GM12878 (cell line): ENCODE data around the gene PAK6. TPM values are rescaled to one million over a fixed set of nuclear protein-coding genes. Genes with fewer than 3 reads are reported as not detected.

ENCODE experiments used
- CBFB ChIP-seq: IDR thresholded peaks from 2 replicates; pipeline ENCODE4 v1.6.1; 2016; ENCODE audit warnings: antibody characterized with exemption, low read depth
- CBX3 ChIP-seq: fragments of 200-600 bp; sonication (generic); IDR thresholded peaks from 2 replicates; pipeline ENCODE4 v1.6.1; 2016; ENCODE audit warnings: low read depth, borderline replicate concordance
- CREM ChIP-seq: IDR thresholded peaks from 2 replicates; pipeline ENCODE4 v1.6.1; 2014; ENCODE audit warnings: antibody characterized with exemption, low read depth
- E2F4 ChIP-seq: IDR thresholded peaks from 2 replicates; pipeline ENCODE4 v1.6.1; 2012; ENCODE audit warnings: low read depth, low read length, improper control_type of control experiment
- E2F8 ChIP-seq: fragments of 450-650 bp; IDR thresholded peaks from 2 replicates; pipeline ENCODE4 v1.6.1; 2018; ENCODE audit warnings: mild to moderate bottlenecking, low read depth, moderate library complexity; ENCODE audit not compliant: partially characterized antibody
- E4F1 ChIP-seq: fragments of 450-650 bp; IDR thresholded peaks from 2 replicates; pipeline ENCODE4 v1.6.1; 2018; ENCODE audit warnings: borderline replicate concordance, mild to moderate bottlenecking; ENCODE audit not compliant: partially characterized antibody
- HDAC6 ChIP-seq: fragments of 200-600 bp; sonication (generic); IDR thresholded peaks from one replicate; pipeline ENCODE4 v1.8.0; 2017; ENCODE audit warnings: antibody characterized with exemption; ENCODE audit not compliant: unreplicated experiment
- IKZF1 ChIP-seq: fragments of 450-650 bp; conservative IDR thresholded peaks from 2 replicates; pipeline ENCODE4 v1.6.1; 2017; ENCODE audit warnings: antibody characterized with exemption, mild to moderate bottlenecking
- KAT2A ChIP-seq: conservative IDR thresholded peaks from 2 replicates; pipeline ENCODE4 v1.6.1; 2011; ENCODE audit warnings: low read depth, low read length; ENCODE audit not compliant: control insufficient read depth
- NFIC ChIP-seq: IDR thresholded peaks from 2 replicates; pipeline ENCODE4 v1.6.1; 2012; ENCODE audit warnings: low read depth, mild to moderate bottlenecking, inconsistent platforms, low read length, moderate library complexity
- NR2C2 ChIP-seq: IDR thresholded peaks from 2 replicates; pipeline ENCODE4 v1.6.1; 2011; ENCODE audit warnings: borderline replicate concordance, low read depth; ENCODE audit not compliant: control insufficient read depth, insufficient read length
- RCOR1 ChIP-seq: conservative IDR thresholded peaks from 2 replicates; pipeline ENCODE4 v1.6.1; 2012; ENCODE audit warnings: low read depth, low read length, improper control_type of control experiment
- SIX5 ChIP-seq: IDR thresholded peaks from 2 replicates; pipeline ENCODE4 v1.6.1; 2011; ENCODE audit warnings: mild to moderate bottlenecking, low read depth, low read length, moderate library complexity; ENCODE audit not compliant: severe bottlenecking
- SREBF1 ChIP-seq: IDR thresholded peaks from 2 replicates; pipeline ENCODE4 v1.6.1; 2012; ENCODE audit warnings: mild to moderate bottlenecking, low read length
- STAT1 ChIP-seq: fragments of 450-650 bp; conservative IDR thresholded peaks from 2 replicates; pipeline ENCODE4 v1.6.1; 2014; ENCODE audit warnings: antibody characterized with exemption, mild to moderate bottlenecking
- YBX1 ChIP-seq: fragments of 450-650 bp; IDR thresholded peaks from 2 replicates; pipeline ENCODE4 v1.6.1; 2016; ENCODE audit warnings: antibody characterized with exemption
- YY1 ChIP-seq: IDR thresholded peaks from 2 replicates; pipeline ENCODE4 v1.6.1; 2011; ENCODE audit warnings: low read depth, mild to moderate bottlenecking, low read length
- ZBTB4 ChIP-seq: fragments of 450-650 bp; formaldehyde crosslinking; IDR thresholded peaks from 2 replicates; pipeline ENCODE4 v1.4.0; 2022; ENCODE audit warnings: mild to moderate bottlenecking, moderate library complexity
- ZNF217 ChIP-seq: fragments of 450-650 bp; IDR thresholded peaks from 2 replicates; pipeline ENCODE4 v1.6.1; 2017; ENCODE audit warnings: antibody characterized with exemption, mild to moderate bottlenecking
- ZNF622 ChIP-seq: fragments of 450-650 bp; IDR thresholded peaks from 2 replicates; pipeline ENCODE4 v1.6.1; 2017; ENCODE audit warnings: mild to moderate bottlenecking, inconsistent platforms
- ZSCAN29 ChIP-seq: fragments of 450-650 bp; IDR thresholded peaks from 2 replicates; pipeline ENCODE4 v1.6.1; 2017; ENCODE audit warnings: mild to moderate bottlenecking, moderate library complexity
- polyA plus RNA-seq, 11 experiments: library from polyadenylated mRNA; depleted of rRNA in 4 of 11; unstranded in 6 of 11; stranded (reverse) in 5 of 11; fragments of >200 nt; fragmentation: Nextera tagmentation in 4 of 11; fragmentation: Illumina TruSeq in 1 of 11; extraction: Ambion mirVana in 4 of 11; extraction: Trizol in 1 of 11; gene quantifications; 1 replicate in 1 of 11; 2 replicates in 10 of 11; pipeline versions ENCODE4 v1.2.1 to v1.2.3, GENCODE V29; 2011 to 2016; ENCODE audit warnings: inconsistent platforms in 2 of 11, missing spikeins in 2 of 11, low read depth in 1 of 11
- total RNA-seq, 4 experiments: library from RNA; depleted of rRNA in 3 of 4; stranded (reverse); fragments of >200 nt in 3 of 4; fragmentation: Illumina TruSeq in 1 of 4; extraction: Trizol in 1 of 4; gene quantifications; 2 replicates each; pipeline versions ENCODE4 v1.2.1 to v1.2.3, GENCODE V29; 2013 to 2021

The PAK6 gene
- total and polyA plus RNA-seq, 10 of the 15 experiments (the other 5 are each of a cell fraction or from before 2014, with no cell fraction given), result 0.07 to 0.92 (median 0.31) TPM; not detected in 2

- 0 out of 2 replicates have a peak, but pooled peaks have one; percentile 38 for TF ChIP-seq IKZF1
- peak; percentile 72; the same call in 1 of the 2 replicates for TF ChIP-seq KAT2A
- TF ChIP-seq NFIC, result no peak
- TF ChIP-seq NR2C2, result no peak
- no peak for TF ChIP-seq CBX3
- TF ChIP-seq CREM, result 0 out of 2 replicates have a peak, but pooled peaks have one; percentile 38
- no peak for TF ChIP-seq ZSCAN29
- TF ChIP-seq ZNF217, result no peak
- TF ChIP-seq HDAC6, result no peak
- no peak for TF ChIP-seq ZBTB4
- TF ChIP-seq E2F8, result no peak
- TF ChIP-seq ZNF622, result no peak
- no peak for TF ChIP-seq CBFB
- no peak for TF ChIP-seq SREBF1
- no peak for TF ChIP-seq STAT1
- TF ChIP-seq E4F1, result peak; percentile 90
- no peak for TF ChIP-seq YBX1
- no peak for TF ChIP-seq E2F4
- no peak for TF ChIP-seq SIX5
- no peak; the same call in 1 of the 2 replicates for TF ChIP-seq YY1
- TF ChIP-seq RCOR1, result no peak
These were observed 84.5 kb downstream of the PAK6 start, which contains the start of gene INAFM2 (continued) for GRCh38 chr15:40323239-40323952.
